ENCODE results near the gene NCOR2. TPM values are rescaled to one million over a fixed set of nuclear protein-coding genes. Genes with fewer than 3 reads are reported as not detected.
"Not testable (repeated sequence)": the region's sequence is repeated elsewhere in the genome, so short reads cannot be mapped to it uniquely, and the experiment has no call there.

The NCOR2 gene
- total RNA-seq, 8 experiments from 2014 or later: 17.9 to 125 (median 24.7) TPM

GRCh38 chr12:124593851-124594401, 26.5 kb upstream of the NCOR2 start:
- Histone ChIP-seq H3K4me3 (no peak overlapping the region), H3K4me1 (replicated peaks in 1 of 2) (peaks cover 6% of the 10 kb centered on the region in 2 donors), H3K27ac (no peak overlapping the region)
- in situ Hi-C loops (cut with MboI; ENCODE audit: low pct_unique_long_range_greater_than_20kb in 2 of 9, low sequenced_read_pairs in 9 of 9, unreplicated experiment in 9 of 9): loop anchor here in 1 of 9 experiments (25.0 kb wide), 1 partner anchor 168 kb away; no protein-coding TSS in a partner anchor
- 83 to 100% (median 98%) methylated on average over 1 to 4 of the region's 5 CpGs; no CpG with 5 or more reads in 4 of the 10 experiments for WGBS, 10 experiments
- ATAC-seq (replicated peaks in 6 of 8): no peak

GRCh38 chr12:124593176-124593575, 25.8 kb upstream of the NCOR2 start:
- in situ Hi-C loops (cut with MboI; ENCODE audit: low pct_unique_long_range_greater_than_20kb in 2 of 9, low sequenced_read_pairs in 9 of 9, unreplicated experiment in 9 of 9): loop anchor here in 1 of 9 experiments (25.0 kb wide), 1 partner anchor 169 kb away; no protein-coding TSS in a partner anchor
- no peak for ATAC-seq (replicated peaks in 6 of 8)
- Histone ChIP-seq H3K27ac (no peak overlapping the region), H3K4me3 (no peak overlapping the region), H3K4me1 (replicated peaks in 1 of 2) (peaks cover 9 to 10% of the 10 kb centered on the region in 2 donors)
- WGBS, 10 experiments: 70 to 100% (median 90%) methylated on average over 1 to 5 of the region's 14 CpGs; no CpG with 5 or more reads in 5 of the 10 experiments

- Histone ChIP-seq H3K4me1 (replicated peaks in 1 of 2) (peaks cover 9 to 10% of the 10 kb centered on the region in 2 donors), H3K27ac (peak overlapping the region in 1 of 2 donors; percentile 37), H3K4me3 (no peak overlapping the region)
- in situ Hi-C loops (cut with MboI; ENCODE audit: low pct_unique_long_range_greater_than_20kb in 2 of 9, low sequenced_read_pairs in 9 of 9, unreplicated experiment in 9 of 9): loop anchor here in 1 of 9 experiments (25.0 kb wide), 1 partner anchor 170 kb away; no protein-coding TSS in a partner anchor
- ATAC-seq (replicated peaks in 6 of 8): no peak
- 0 to 82% (median 68%) methylated on average over 2 to 10 of the region's 21 CpGs; no CpG with 5 or more reads in 1 of the 10 experiments for WGBS, 10 experiments
Observed at GRCh38 chr12:124592481-124593160, 25.2 kb upstream of the NCOR2 start.

DNA sequence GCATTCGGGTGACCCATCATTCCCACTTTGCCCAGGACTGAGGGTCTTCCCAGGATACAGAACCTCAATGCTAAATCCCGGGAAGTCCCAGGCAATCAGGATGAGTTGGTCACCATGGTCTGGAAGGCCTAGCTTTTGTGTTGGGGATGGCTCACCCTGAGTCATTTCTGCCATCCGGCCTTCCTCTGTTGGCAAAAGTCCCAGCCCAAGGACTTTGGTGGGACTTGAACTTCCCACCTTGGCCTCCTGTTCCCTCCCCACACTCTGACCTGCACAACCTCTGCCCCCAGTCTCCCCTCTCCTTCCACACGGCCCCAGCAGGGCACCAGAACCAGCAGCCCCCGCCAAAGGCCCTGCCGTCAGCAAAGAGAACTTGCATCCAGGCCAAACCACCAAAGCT, 24.6 kb upstream of the NCOR2 start:
- H3K27ac ChIP-seq: no peak overlapping the region
- in situ Hi-C loops (cut with MboI; ENCODE audit: low pct_unique_long_range_greater_than_20kb in 2 of 9, low sequenced_read_pairs in 9 of 9, unreplicated experiment in 9 of 9): loop anchor here in 1 of 9 experiments (25.0 kb wide), 1 partner anchor 170 kb away; no protein-coding TSS in a partner anchor
- WGBS, 10 experiments: 0 to 100% (median 60%) methylated on average over 1 to 3 of the region's 6 CpGs; no CpG with 5 or more reads in 6 of the 10 experiments
- peaks cover 9 to 10% of the 10 kb centered on the region in 2 donors for H3K4me1 ChIP-seq (replicated peaks in 1 of 2)
- H3K4me3 ChIP-seq: no peak overlapping the region
- ATAC-seq (replicated peaks in 6 of 8): no peak

DNA sequence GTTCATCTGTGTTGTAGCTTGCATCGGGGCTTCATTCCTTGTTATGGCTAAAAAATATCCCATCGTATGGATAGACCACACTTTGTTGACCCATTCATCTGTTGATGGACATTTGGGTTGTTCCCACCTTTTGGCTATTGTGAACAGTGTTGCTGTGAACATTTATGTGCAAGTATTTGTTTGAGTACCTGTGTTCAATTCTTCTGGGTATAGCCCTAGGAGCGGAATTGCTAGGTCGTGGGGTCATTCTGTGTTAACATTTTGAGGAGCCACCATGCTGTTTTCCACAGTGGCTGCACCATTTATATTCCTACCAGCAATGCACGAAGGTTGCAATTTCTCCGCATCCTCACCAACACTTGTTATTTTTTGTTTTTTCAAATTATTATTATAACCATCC, 23.0 kb upstream of the NCOR2 start:
- no peak overlapping the region for H3K27ac ChIP-seq
- H3K4me1 ChIP-seq (replicated peaks in 1 of 2): peaks cover 9 to 10% of the 10 kb centered on the region in 2 donors
- H3K4me3 ChIP-seq: no peak overlapping the region
- ATAC-seq (replicated peaks in 6 of 8): no peak
- WGBS, 10 experiments: 83 to 100% (median 93%) methylated on average over 2 to 6 of the region's 6 CpGs
- in situ Hi-C loops (cut with MboI; ENCODE audit: low pct_unique_long_range_greater_than_20kb in 2 of 9, low sequenced_read_pairs in 9 of 9, unreplicated experiment in 9 of 9): loop anchor here in 1 of 9 experiments (25.0 kb wide), 1 partner anchor 172 kb away; no protein-coding TSS in a partner anchor

DNA sequence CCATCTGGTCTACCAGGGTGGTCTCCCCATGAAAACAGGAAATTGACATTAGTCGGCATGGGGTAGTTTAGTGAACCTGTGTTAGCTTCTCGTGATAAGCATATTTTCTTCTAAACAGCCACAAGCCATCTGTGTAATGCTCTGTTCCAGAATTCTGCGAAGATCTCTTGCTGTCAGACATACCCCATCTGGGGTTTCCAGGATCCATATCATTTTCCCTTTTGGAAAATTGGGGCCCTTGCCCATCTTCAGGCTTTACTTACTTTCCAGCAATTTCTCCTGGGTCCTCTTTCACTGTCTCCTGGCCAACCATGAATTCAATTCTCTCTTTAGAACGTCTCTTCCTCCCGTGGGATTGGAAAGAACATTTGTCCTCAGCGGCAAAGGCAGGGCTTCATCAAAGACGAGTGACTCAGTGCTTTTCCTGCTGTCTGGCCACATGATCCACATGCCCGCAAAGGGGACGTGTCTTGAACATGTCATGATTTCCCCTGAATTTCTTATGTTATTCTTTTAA, 21.4 kb upstream of the NCOR2 start:
- WGBS, 10 experiments: 4 to 50% (median 47%) methylated on average over 2 to 9 of the region's 9 CpGs; no CpG with 5 or more reads in 3 of the 10 experiments
- peak in 7 of 8 experiments; percentile 76 to 98 (median 94) for ATAC-seq (replicated peaks in 6 of 8)
- Histone ChIP-seq H3K4me3 (no peak overlapping the region), H3K27ac (peak overlapping the region in 1 of 2 donors; percentile 8), H3K4me1 (replicated peaks in 1 of 2) (peaks cover 9 to 10% of the 10 kb centered on the region in 2 donors)
- in situ Hi-C loops (cut with MboI; ENCODE audit: low pct_unique_long_range_greater_than_20kb in 2 of 9, low sequenced_read_pairs in 9 of 9, unreplicated experiment in 9 of 9): loop anchor here in 1 of 9 experiments (25.0 kb wide), 1 partner anchor 173 kb away; no protein-coding TSS in a partner anchor

DNA sequence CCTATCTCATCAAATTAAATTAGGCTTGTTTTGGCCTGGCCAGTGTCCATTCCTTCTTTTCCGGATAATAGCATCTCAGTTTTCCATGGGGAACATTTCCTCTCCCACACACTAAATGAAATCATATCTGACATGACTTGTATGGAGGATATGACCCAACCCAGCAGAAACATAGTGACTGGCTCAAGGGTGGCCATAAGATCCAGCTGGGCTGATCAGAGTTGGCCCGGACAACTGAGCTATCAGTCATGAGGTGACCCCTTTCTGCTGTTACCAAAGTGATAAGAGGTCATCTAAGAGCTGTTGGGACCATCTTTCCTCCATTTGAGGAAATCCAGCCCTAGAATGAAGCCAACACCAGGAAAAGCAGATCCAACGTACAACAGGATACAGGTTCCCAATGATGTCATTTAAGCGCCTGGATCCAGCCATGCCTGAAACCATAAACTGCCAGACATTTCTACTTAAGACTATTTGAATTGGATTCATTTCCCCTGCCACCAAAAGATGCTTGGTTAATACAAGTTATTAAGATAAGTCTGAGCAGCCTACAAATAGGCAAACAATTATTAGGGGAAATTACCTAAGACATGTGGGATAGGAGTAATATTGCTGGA, 20.7 kb upstream of the NCOR2 start:
- no peak overlapping the region for H3K4me3 ChIP-seq
- 50 to 100% (median 94%) methylated on average over 1 to 4 of the region's 4 CpGs; no CpG with 5 or more reads in 2 of the 10 experiments for WGBS, 10 experiments
- ATAC-seq (replicated peaks in 6 of 8): no peak
- in situ Hi-C loops (cut with MboI; ENCODE audit: low pct_unique_long_range_greater_than_20kb in 2 of 9, low sequenced_read_pairs in 9 of 9, unreplicated experiment in 9 of 9): loop anchor here in 1 of 9 experiments (25.0 kb wide), 1 partner anchor 174 kb away; no protein-coding TSS in a partner anchor
- peaks cover 9 to 10% of the 10 kb centered on the region in 2 donors for H3K4me1 ChIP-seq (replicated peaks in 1 of 2)
- H3K27ac ChIP-seq: no peak overlapping the region

DNA sequence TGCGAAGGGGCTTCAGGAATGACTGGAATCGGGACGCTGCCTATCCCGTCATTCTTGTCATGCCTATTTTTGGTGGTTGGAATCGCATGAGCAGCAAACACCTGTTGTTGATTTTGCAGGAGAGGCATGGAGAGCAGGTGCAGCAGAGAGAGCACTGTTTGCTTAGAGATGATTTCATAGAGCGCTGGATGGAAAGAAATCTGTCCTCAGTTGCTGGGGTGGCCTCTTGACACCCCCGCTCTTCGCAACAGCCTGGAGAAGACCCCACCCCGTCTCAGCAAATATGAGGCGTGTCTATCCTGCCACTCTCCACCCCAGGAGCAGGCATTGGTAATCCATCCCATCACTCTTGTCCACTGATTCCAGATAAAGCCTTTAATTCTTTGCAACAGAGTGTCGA, 19.3 kb upstream of the NCOR2 start:
- no peak for ATAC-seq (replicated peaks in 6 of 8)
- in situ Hi-C loops (cut with MboI; ENCODE audit: low pct_unique_long_range_greater_than_20kb in 2 of 9, low sequenced_read_pairs in 9 of 9, unreplicated experiment in 9 of 9): loop anchor here in 1 of 9 experiments (25.0 kb wide), 1 partner anchor 176 kb away; no protein-coding TSS in a partner anchor
- H3K4me3 ChIP-seq: no peak overlapping the region

GRCh38 chr12:124584494-124584893, 17.1 kb upstream of the NCOR2 start:
- WGBS, 10 experiments: 87 to 100% (median 91%) methylated on average over 1 to 7 of the region's 7 CpGs; no CpG with 5 or more reads in 4 of the 10 experiments
- not testable (repeated sequence) for H3K4me3 ChIP-seq; ATAC-seq (replicated peaks in 6 of 8); H3K27ac ChIP-seq
- in situ Hi-C loops (cut with MboI; ENCODE audit: low pct_unique_long_range_greater_than_20kb in 2 of 9, low sequenced_read_pairs in 9 of 9, unreplicated experiment in 9 of 9): loop anchor here in 1 of 9 experiments (25.0 kb wide), 1 partner anchor 178 kb away; no protein-coding TSS in a partner anchor
- peaks cover 4 to 11% of the 10 kb centered on the region in 2 donors for H3K4me1 ChIP-seq (replicated peaks in 1 of 2)

More for the DNA sequence above, 19.3 kb upstream of the NCOR2 start:
- 0 to 89% (median 82%) methylated on average over 1 to 9 of the region's 11 CpGs; no CpG with 5 or more reads in 2 of the 10 experiments for WGBS, 10 experiments
- Histone ChIP-seq H3K27ac (no peak overlapping the region), H3K4me1 (replicated peaks in 1 of 2) (peaks cover 4 to 6% of the 10 kb centered on the region in 2 donors)

DNA sequence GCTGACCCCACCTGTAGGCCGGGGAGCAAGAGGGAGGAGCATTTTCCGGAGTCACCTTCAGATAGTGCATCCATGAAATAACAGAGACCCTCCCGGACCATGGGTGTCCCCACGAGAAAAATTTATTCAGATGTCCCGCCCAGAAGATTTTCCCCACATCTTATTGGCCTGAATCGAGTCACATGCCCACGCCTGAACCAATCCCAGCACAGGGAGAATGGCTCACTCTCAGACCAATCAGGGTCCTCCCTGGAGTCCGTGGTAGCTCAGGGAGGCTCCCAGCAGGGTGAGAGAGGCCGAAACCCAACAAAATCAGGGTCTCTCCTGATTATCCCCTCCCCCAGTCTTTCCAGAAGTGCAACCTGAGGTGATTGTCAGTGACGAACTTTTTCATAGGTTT, 16.4 kb upstream of the NCOR2 start:
- in situ Hi-C loops (cut with MboI; ENCODE audit: low pct_unique_long_range_greater_than_20kb in 2 of 9, low sequenced_read_pairs in 9 of 9, unreplicated experiment in 9 of 9): loop anchor here in 1 of 9 experiments (25.0 kb wide), 1 partner anchor 178 kb away; no protein-coding TSS in a partner anchor
- Histone ChIP-seq H3K27ac (no peak overlapping the region), H3K4me1 (replicated peaks in 1 of 2) (peaks cover 3 to 8% of the 10 kb centered on the region in 2 donors), H3K4me3 (no peak overlapping the region)
- 40 to 100% (median 85%) methylated on average over 1 to 6 of the region's 10 CpGs; no CpG with 5 or more reads in 5 of the 10 experiments for WGBS, 10 experiments
- no peak for ATAC-seq (replicated peaks in 6 of 8)

DNA sequence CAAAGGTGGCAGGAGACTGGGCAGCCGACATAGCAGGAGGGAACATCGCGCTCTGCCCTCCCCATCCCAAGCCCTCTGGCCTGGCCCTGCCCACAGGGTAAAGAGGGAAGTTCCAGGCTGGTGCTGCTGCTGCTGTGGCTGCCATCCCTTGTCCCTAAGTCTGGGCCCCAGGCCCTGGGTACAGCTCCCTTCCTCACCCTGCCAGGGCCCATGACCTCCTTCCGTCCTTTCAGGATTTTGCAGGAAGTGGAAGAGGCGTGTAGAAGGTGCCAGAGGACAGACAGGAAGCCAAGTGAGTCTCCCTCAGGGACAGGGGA, 14.7 kb upstream of the NCOR2 start:
- in situ Hi-C loops (cut with MboI; ENCODE audit: low pct_unique_long_range_greater_than_20kb in 2 of 9, low sequenced_read_pairs in 9 of 9, unreplicated experiment in 9 of 9): loop anchor here in 1 of 9 experiments (25.0 kb wide), 1 partner anchor 180 kb away; no protein-coding TSS in a partner anchor
- Histone ChIP-seq H3K4me3 (no peak overlapping the region), H3K27ac (no peak overlapping the region), H3K4me1 (replicated peaks in 1 of 2) (peaks cover 0 to 4% of the 10 kb centered on the region in 2 donors)
- WGBS, 10 experiments: 100% methylated on average over 1 of the region's 5 CpGs; no CpG with 5 or more reads in 9 of the 10 experiments
- peak in 5 of 8 experiments; percentile 21 to 70 (median 30) for ATAC-seq (replicated peaks in 6 of 8)

Measured in motor neuron (in vitro differentiated cells).